HG02938 (cell line): ENCODE measurements around the gene UBE2E3.
"Not testable (repeated sequence)": the region's sequence is repeated elsewhere in the genome, so short reads cannot be mapped to it uniquely, and the experiment has no call there.

Source experiments
- ATAC-seq: cut with Tn5 transposase; IDR thresholded peaks from one replicate; pipeline ENCODE4 v1.9.1; 2021; ENCODE audit warnings: mild to moderate bottlenecking, moderate library complexity; ENCODE audit not compliant: unreplicated experiment

Gene UBE2E3

GRCh38 chr2:181072486-181073235 lies 92.3 kb downstream of the UBE2E3 start:
- ATAC-seq = no peak

GRCh38 chr2:181073896-181074295 lies 93.5 kb downstream of the UBE2E3 start:
- no peak for ATAC-seq

GRCh38 chr2:181074457-181074856 lies 94.1 kb downstream of the UBE2E3 start:
- no peak for ATAC-seq

GRCh38 chr2:181076658-181077057 lies 96.3 kb downstream of the UBE2E3 start:
- no peak for ATAC-seq

- ATAC-seq = peak; percentile 91
These were observed 96.8 kb downstream of the UBE2E3 start for GRCh38 chr2:181077128-181077709.

GRCh38 chr2:181083140-181083539 lies 102.7 kb downstream of the UBE2E3 start:
- no peak for ATAC-seq

GRCh38 chr2:181085734-181086133 lies 105.3 kb downstream of the UBE2E3 start:
- no peak for ATAC-seq

- ATAC-seq = not testable (repeated sequence)
These were observed 111.5 kb downstream of the UBE2E3 start for GRCh38 chr2:181091920-181092319.

- ATAC-seq = no peak
These were observed 115.1 kb downstream of the UBE2E3 start for GRCh38 chr2:181095486-181095885.

GRCh38 chr2:181103659-181104058 lies 123.3 kb downstream of the UBE2E3 start:
- no peak for ATAC-seq

GRCh38 chr2:181104512-181105115 lies 124.2 kb downstream of the UBE2E3 start:
- no peak for ATAC-seq

GRCh38 chr2:181105562-181105961 lies 125.2 kb downstream of the UBE2E3 start:
- no peak for ATAC-seq

- ATAC-seq = no peak
These were observed 125.8 kb downstream of the UBE2E3 start for GRCh38 chr2:181106229-181106628.

- peak; percentile 100 for ATAC-seq
These were observed 126.6 kb downstream of the UBE2E3 start for GRCh38 chr2:181106789-181107627.

- ATAC-seq = no peak
These were observed 127.2 kb downstream of the UBE2E3 start for GRCh38 chr2:181107628-181107945.

GRCh38 chr2:181111059-181111458 lies 130.7 kb downstream of the UBE2E3 start:
- no peak for ATAC-seq

GRCh38 chr2:181112916-181113315 lies 132.5 kb downstream of the UBE2E3 start:
- no peak for ATAC-seq
